Measurements from ENCODE around the gene MAPKAPK2.
A peak's percentile ranks its signal among the peaks of the same experiment; 100 is the strongest.

MAPKAPK2 gene

DNA sequence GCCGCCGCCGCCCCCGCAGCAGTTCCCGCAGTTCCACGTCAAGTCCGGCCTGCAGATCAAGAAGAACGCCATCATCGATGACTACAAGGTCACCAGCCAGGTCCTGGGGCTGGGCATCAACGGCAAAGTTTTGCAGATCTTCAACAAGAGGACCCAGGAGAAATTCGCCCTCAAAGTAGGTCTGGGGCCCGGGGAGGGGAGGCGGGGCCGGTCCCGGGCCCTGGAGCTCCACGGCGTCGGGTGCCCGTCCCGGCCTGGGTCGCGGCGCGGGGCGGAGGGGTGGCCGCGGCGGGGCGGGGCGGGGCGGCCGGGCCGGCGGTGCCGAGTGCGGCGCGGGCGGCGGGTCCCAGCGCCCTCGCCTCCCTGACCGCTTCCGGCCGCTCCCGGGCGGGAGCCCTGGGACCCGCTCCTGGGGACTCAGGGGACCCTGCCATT, 646 bp downstream of the MAPKAPK2 start:
- DNase-seq, result peak in 1 of 2 experiments; percentile 54

GRCh38 chr1:206685769-206686477, 1.2 kb downstream of the MAPKAPK2 start:
- peak in 1 of 2 experiments; percentile 54 for DNase-seq

GRCh38 chr1:206686478-206687249, 2.0 kb downstream of the MAPKAPK2 start:
- no peak for DNase-seq

DNA sequence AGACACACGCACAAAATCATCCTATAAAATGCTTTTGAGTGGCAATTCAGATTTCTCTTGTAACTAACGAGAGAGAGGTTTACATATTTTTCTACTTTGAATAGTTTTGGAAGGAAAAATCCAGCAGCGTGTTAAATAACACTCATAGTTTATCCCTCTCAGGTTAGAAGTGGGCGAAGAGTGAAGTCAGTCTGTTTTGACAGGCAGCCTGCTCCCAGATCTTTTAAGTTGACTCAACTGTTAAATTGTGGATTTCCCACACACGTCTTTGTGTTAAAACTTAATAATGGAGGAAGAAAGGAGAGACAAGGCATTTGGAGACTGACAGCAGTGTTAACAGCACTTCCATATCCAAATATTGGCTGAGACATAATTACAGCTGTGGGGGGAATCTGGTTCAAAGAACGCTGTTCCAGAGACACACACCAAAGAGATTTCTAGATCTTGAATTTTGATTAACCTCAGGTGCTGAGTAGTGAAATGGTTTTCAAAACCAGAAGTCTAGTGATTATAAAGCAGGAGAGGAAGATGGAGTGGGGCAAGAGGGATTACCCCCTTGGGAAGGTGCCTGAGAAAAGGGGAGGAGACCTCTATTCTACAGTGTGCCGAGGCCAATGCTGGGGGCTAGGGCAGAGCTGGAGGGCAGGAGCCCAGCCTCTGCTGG, 2.7 kb downstream of the MAPKAPK2 start:
- DNase-seq, result no peak

DNA sequence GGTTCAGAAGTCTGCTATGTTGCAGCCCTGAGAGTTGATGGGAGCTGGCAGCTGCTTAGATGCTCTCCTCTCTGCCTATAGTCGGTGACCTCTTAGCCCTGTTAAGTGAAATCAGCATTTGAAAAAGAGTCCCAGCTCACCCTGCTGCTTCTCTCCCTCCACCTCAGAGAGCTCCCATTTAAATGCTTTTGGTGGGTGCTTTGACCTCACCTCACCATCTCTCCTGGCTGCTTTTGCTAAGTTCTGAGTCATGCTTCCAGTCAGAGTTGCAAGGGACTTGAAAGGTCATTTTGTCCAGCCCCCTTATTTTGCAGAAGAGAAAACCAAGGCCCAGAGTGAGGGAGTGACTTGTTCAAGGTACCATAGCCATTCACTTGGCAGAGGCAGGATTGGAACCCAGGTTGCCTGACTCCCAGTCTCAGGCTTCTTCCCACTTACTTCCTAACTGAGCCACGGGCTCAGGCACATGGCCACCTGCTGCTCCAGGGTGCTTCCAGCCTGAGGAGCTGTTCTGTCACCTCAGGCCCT, 3.3 kb downstream of the MAPKAPK2 start:
- no peak for DNase-seq

DNA sequence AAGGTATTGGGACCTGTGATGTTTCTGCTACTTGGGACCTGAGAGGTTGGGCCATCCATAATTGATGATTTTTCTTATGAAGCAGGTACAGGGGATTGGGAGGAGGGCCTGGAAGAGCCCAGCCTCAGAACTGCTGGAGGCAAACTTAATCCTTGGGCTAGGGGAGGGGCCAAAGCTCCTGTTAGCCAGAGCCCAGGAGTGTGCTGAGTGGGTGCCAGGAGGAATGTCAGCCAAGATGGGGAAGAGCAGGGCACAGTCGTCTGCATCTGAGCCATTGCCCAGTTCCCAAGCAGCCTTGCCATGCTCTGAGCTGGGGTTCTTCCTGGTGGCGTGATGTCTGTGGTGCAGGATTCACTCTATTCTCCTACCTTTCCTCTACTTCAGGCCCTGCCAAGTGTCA, 5.8 kb downstream of the MAPKAPK2 start:
- DNase-seq, result no peak

DNA sequence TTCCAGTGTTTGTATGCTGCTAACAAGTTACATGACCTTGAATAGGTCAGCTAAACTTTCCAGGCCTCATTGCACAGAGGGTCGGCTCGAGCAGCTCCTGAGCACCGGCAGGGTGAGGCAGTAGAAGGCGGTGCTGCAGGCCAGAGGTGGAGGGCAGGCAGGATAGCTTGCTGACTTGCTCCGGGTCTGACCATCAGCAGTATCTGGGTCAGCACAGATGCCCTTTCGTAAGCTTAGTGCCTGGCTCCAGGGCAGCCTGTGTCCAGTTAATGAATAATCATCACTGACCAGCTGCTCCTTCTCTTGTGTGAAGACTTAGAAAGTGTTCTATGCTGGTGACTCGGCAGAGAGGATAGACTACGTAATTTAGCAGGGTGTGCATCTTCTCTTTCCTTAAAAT, 6.9 kb downstream of the MAPKAPK2 start:
- DNase-seq, result no peak

GRCh38 chr1:206693029-206693428, 8.3 kb downstream of the MAPKAPK2 start:
- no peak for DNase-seq

GRCh38 chr1:206693592-206693991, 8.9 kb downstream of the MAPKAPK2 start:
- DNase-seq, result no peak

GRCh38 chr1:206694171-206695124, 9.7 kb downstream of the MAPKAPK2 start:
- DNase-seq, result no peak

GRCh38 chr1:206695733-206696132, 11.0 kb downstream of the MAPKAPK2 start:
- no peak for DNase-seq

GRCh38 chr1:206696812-206697585, 12.3 kb downstream of the MAPKAPK2 start:
- DNase-seq, result no peak

GRCh38 chr1:206698011-206698410, 13.3 kb downstream of the MAPKAPK2 start:
- no peak for DNase-seq

DNA sequence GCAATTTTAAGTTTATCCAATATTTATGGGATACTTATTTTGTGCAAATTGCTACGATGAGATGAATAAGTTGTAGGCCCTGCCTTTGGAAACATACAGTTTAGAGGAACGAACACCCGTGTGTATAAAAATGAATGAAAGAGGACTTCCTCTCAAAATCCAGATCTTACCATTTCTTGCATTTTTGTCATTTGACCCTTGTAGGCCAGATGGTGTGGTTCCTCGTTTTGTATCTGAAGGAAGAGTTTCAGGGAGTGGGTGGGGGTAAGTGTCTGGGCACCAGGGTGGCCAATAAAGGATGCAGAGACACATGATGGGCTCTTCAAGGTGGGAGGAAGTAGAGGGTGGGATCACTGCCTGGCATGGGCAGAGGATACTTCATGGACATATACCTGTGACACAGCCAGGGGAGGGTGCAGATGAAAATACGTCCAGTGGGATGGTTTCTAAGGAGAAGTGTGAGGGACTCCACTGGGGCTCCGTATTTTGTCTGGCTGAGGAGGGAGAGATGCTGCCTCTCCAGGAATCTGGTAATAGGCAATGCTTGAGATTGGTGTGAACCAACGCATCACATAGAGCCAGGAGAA, 14.4 kb downstream of the MAPKAPK2 start:
- DNase-seq, result no peak

- DNase-seq, result no peak
Observed at GRCh38 chr1:206699626-206700025, 14.9 kb downstream of the MAPKAPK2 start.

DNA sequence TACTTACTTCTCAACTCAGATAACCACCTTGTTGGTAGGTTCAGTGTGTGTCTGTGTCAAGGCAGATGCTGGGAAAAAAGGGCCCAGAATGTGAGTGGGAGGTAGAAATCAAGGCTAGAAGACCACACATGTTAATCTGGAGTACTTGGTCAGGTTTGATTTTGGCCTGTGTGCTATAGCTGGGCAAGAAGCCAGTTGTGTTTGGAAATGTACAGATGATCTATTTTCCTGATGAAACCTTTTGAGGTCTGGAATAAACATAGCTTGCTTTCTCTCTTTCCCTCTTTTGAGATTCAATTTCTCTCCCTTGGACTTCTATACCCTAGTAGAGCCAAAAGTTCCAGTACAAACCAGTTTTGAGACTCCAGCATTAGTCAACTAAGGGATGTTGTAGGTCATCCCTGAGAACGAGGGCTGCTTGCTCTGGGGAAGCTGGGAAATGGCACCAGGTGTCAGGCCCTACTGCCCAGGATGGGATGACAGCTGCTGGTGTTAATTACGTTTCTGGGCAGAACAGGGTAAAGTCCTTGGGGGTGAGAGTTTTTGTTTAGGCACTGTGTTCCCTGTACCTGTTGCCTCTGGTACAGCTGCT, 15.8 kb downstream of the MAPKAPK2 start:
- DNase-seq, result no peak

- DNase-seq, result no peak
Observed at GRCh38 chr1:206702260-206702659, 17.6 kb downstream of the MAPKAPK2 start.

- DNase-seq, result no peak
Observed at GRCh38 chr1:206702803-206703202, 18.1 kb downstream of the MAPKAPK2 start.

DNA sequence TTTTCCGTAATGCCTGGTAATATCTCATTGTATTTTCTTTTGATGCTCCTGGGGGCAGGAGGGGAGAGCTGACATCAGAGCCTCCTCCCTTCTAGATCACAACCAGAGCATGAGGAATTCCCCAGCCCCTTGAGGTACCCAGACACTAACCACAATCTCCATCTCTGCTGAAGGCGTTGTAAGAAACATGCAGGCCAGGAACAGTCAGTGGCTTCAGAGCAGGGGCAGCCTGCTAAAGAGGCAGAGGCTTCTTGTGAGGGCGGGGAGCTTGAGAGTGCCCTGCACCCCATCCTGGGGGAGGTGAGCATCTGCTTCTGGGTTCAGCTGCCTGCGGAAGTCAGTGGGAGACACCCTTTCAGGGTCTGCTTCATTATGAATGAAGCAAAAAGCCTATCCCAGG, 19.0 kb downstream of the MAPKAPK2 start:
- DNase-seq, result no peak

- no peak for DNase-seq
Observed at GRCh38 chr1:206704226-206704625, 19.5 kb downstream of the MAPKAPK2 start.

DNA sequence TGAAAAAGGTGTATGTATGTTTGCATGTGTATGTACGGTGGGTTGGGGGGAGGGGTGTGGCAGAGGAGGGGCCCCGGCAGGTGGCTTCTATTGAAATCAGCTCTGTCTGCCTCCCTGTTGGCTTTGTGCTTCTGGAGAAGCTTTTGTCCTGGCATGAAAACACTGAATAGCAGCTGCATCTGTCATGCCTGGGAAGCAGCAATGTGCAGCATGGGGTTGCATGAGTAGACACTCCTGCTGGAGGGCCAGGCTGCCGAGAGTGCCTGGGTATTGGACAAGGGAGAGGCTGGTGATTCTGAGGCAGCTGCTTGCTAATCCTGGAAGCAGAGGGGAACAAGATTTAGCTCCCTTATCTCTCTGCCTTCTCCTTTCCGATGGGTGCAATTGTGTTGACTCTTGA, 20.5 kb downstream of the MAPKAPK2 start:
- peak; percentile 54 to 57 for DNase-seq

All from NCI-H526 (cell line).